Loucy (cell line): Measurements from ENCODE around the gene TRAPPC5.

Experiments
- H2AFZ ChIP-seq: fragments of 200-600 bp; sonication (generic); 2 replicates; pipeline ENCODE4 v1.6.0; 2016; ENCODE audit warnings: antibody characterized with exemption, mild to moderate bottlenecking, low read length, moderate library complexity
- H3F3A ChIP-seq: fragments of 200-600 bp; 2 replicates; pipeline ENCODE4 v1.6.0; 2016; ENCODE audit warnings: antibody characterized with exemption, low read depth, mild to moderate bottlenecking
- H3K27me3 ChIP-seq: fragments of 200-600 bp; sonication (generic); 2 replicates; pipeline ENCODE4 v1.6.1; 2014; ENCODE audit warnings: low read length, mild to moderate bottlenecking; ENCODE audit not compliant: insufficient read depth, poor library complexity, severe bottlenecking
- H3K36me3 ChIP-seq: fragments of 200-600 bp; sonication (generic); 2 replicates; pipeline ENCODE4 v1.6.1; 2016; ENCODE audit warnings: low read length; ENCODE audit not compliant: insufficient read depth
- H3K4me1 ChIP-seq: fragments of 200-600 bp; sonication (generic); 2 replicates; pipeline ENCODE4 v1.5.1; 2014; ENCODE audit warnings: low read length, mild to moderate bottlenecking; ENCODE audit not compliant: insufficient read depth, poor library complexity, severe bottlenecking
- H3K4me2 ChIP-seq: fragments of 200-600 bp; sonication (generic); 2 replicates; pipeline ENCODE4 v1.6.0; 2014; ENCODE audit warnings: antibody characterized with exemption, low read length, low read depth, mild to moderate bottlenecking; ENCODE audit not compliant: poor library complexity, severe bottlenecking
- H3K4me3 ChIP-seq: fragments of 200-600 bp; sonication (generic); 2 replicates; pipeline ENCODE4 v1.5.1; 2014; ENCODE audit warnings: low read length, mild to moderate bottlenecking, mixed read lengths; ENCODE audit not compliant: poor library complexity, severe bottlenecking
- H3K79me2 ChIP-seq: fragments of 200-600 bp; sonication (generic); 2 replicates; pipeline ENCODE4 v1.6.1; 2014; ENCODE audit warnings: low read length; ENCODE audit not compliant: insufficient read depth
- H3K9ac ChIP-seq: fragments of 200-600 bp; sonication (generic); 2 replicates; pipeline ENCODE4 v1.6.0; 2014; ENCODE audit warnings: mild to moderate bottlenecking, low read depth, low read length, moderate library complexity; ENCODE audit not compliant: poor library complexity, severe bottlenecking
- H3K9me2 ChIP-seq: fragments of 200-600 bp; sonication (generic); replicated peaks from 2 replicates; pipeline ENCODE4 v1.6.1; 2016; ENCODE audit warnings: low read depth, low read length, mixed read lengths
- H3K9me3 ChIP-seq: fragments of 200-600 bp; sonication (generic); 2 replicates; pipeline ENCODE4 v1.6.1; 2014; ENCODE audit warnings: mild to moderate bottlenecking, antibody characterized with exemption, low read length, low read depth; ENCODE audit not compliant: insufficient read depth
- H4K20me1 ChIP-seq: fragments of 200-600 bp; sonication (generic); 2 replicates; pipeline ENCODE4 v1.6.0; 2014; ENCODE audit warnings: antibody characterized with exemption, low read length, mild to moderate bottlenecking; ENCODE audit not compliant: insufficient read depth, poor library complexity, severe bottlenecking
- CTCF ChIP-seq: fragments of 200-600 bp; sonication (generic); conservative IDR thresholded peaks from 2 replicates; pipeline ENCODE4 v1.5.1; 2014; ENCODE audit warnings: mild to moderate bottlenecking, antibody characterized with exemption, low read length
- EZH2phosphoT487 ChIP-seq: fragments of 200-600 bp; IDR thresholded peaks from 2 replicates; pipeline ENCODE4 v1.6.1; 2018; ENCODE audit warnings: antibody characterized with exemption, mild to moderate bottlenecking, moderate library complexity, borderline replicate concordance

The TRAPPC5 gene

GRCh38 chr19:7729211-7729610 lies 48.6 kb downstream of the TRAPPC5 start:
- no peaks in the 10 kb centered on the region for H3K9me3 ChIP-seq
- H2AFZ ChIP-seq, result no peak overlapping the region
- no peak overlapping the region for H3K4me2 ChIP-seq
- H3K9me2 ChIP-seq, result no peaks in the 10 kb centered on the region
- no peaks in the 10 kb centered on the region for H3F3A ChIP-seq
- H3K9ac ChIP-seq, result no peak overlapping the region
- no peaks in the 10 kb centered on the region for H3K4me1 ChIP-seq
- no peak overlapping the region for H3K4me3 ChIP-seq
- H3K36me3 ChIP-seq, result no peaks in the 10 kb centered on the region
- TF ChIP-seq EZH2phosphoT487, result no peak
- no peak for TF ChIP-seq CTCF
- H3K27me3 ChIP-seq, result no peaks in the 10 kb centered on the region
- H3K79me2 ChIP-seq, result no peaks in the 10 kb centered on the region
- no peaks in the 10 kb centered on the region for H4K20me1 ChIP-seq

GRCh38 chr19:7729831-7730285 lies 49.2 kb downstream of the TRAPPC5 start:
- Histone ChIP-seq H3F3A (no peaks in the 10 kb centered on the region), H3K9ac (no peak overlapping the region), H3K4me3 (no peak overlapping the region), H3K4me2 (no peak overlapping the region), H3K4me1 (no peaks in the 10 kb centered on the region), H4K20me1 (no peaks in the 10 kb centered on the region), H3K9me2 (no peaks in the 10 kb centered on the region), H3K36me3 (no peaks in the 10 kb centered on the region), H2AFZ (no peak overlapping the region), H3K9me3 (no peaks in the 10 kb centered on the region), H3K27me3 (no peaks in the 10 kb centered on the region), H3K79me2 (no peaks in the 10 kb centered on the region)
- TF ChIP-seq EZH2phosphoT487 (no peak), CTCF (no peak)

GRCh38 chr19:7730286-7731217 lies 49.9 kb downstream of the TRAPPC5 start:
- no peak overlapping the region for H3K4me3 ChIP-seq
- H3K79me2 ChIP-seq, result no peaks in the 10 kb centered on the region
- H3K9me2 ChIP-seq, result no peaks in the 10 kb centered on the region
- TF ChIP-seq EZH2phosphoT487, result no peak
- TF ChIP-seq CTCF, result no peak
- no peak overlapping the region for H3K9ac ChIP-seq
- H4K20me1 ChIP-seq, result no peaks in the 10 kb centered on the region
- H3K27me3 ChIP-seq, result no peaks in the 10 kb centered on the region
- no peaks in the 10 kb centered on the region for H3F3A ChIP-seq
- H3K4me2 ChIP-seq, result no peak overlapping the region
- H3K36me3 ChIP-seq, result no peaks in the 10 kb centered on the region
- no peaks in the 10 kb centered on the region for H3K9me3 ChIP-seq
- no peak overlapping the region for H2AFZ ChIP-seq
- H3K4me1 ChIP-seq, result no peaks in the 10 kb centered on the region
